HEK293T (cell line): ENCODE results near the gene NFATC1.

ENCODE experiments used
- ARNT ChIP-seq: fragments of 450-650 bp; IDR thresholded peaks from 2 replicates; pipeline ENCODE4 v1.6.1; 2017; ENCODE audit warnings: mild to moderate bottlenecking
- CTBP1 ChIP-seq: fragments of 450-650 bp; IDR thresholded peaks from 2 replicates; pipeline ENCODE4 v1.6.1; 2016; ENCODE audit warnings: borderline replicate concordance
- FOXA1 ChIP-seq: fragments of 450-650 bp; IDR thresholded peaks from 2 replicates; pipeline ENCODE4 v1.6.1; 2016; ENCODE audit warnings: mild to moderate bottlenecking
- FOXK2 ChIP-seq: fragments of 450-650 bp; IDR thresholded peaks from 2 replicates; pipeline ENCODE4 v1.6.1; 2016; ENCODE audit warnings: mild to moderate bottlenecking
- FOXM1 ChIP-seq: fragments of 450-650 bp; IDR thresholded peaks from 2 replicates; pipeline ENCODE4 v1.6.1; 2017; ENCODE audit warnings: mild to moderate bottlenecking, borderline replicate concordance
- HDGF ChIP-seq: fragments of 450-650 bp; IDR thresholded peaks from 2 replicates; pipeline ENCODE4 v1.6.1; 2017; ENCODE audit warnings: antibody characterized with exemption, borderline replicate concordance
- L3MBTL2 ChIP-seq: fragments of 450-650 bp; conservative IDR thresholded peaks from 2 replicates; pipeline ENCODE4 v1.6.1; 2016; ENCODE audit warnings: mild to moderate bottlenecking
- LEF1 ChIP-seq: fragments of 450-650 bp; IDR thresholded peaks from 2 replicates; pipeline ENCODE4 v1.6.1; 2017; ENCODE audit warnings: mild to moderate bottlenecking, borderline replicate concordance
- NFRKB ChIP-seq: fragments of 450-650 bp; IDR thresholded peaks from 2 replicates; pipeline ENCODE4 v1.6.1; 2016; ENCODE audit warnings: mild to moderate bottlenecking, moderate library complexity
- SP1 ChIP-seq: fragments of 450-650 bp; IDR thresholded peaks from 2 replicates; pipeline ENCODE4 v1.6.1; 2017
- SUZ12 ChIP-seq: fragments of 450-650 bp; IDR thresholded peaks from 2 replicates; pipeline ENCODE4 v1.6.1; 2016; ENCODE audit warnings: mild to moderate bottlenecking
- TARDBP ChIP-seq: fragments of 450-650 bp; IDR thresholded peaks from 2 replicates; pipeline ENCODE4 v1.6.1; 2016
- ZNF384 ChIP-seq: fragments of 450-650 bp; IDR thresholded peaks from 2 replicates; pipeline ENCODE4 v1.6.1; 2016
- TF ChIP-seq, protein P1 (sequence below): fragments of 450-650 bp; IDR thresholded peaks from 2 replicates; pipeline ENCODE4 v1.6.1; 2016

DNA sequence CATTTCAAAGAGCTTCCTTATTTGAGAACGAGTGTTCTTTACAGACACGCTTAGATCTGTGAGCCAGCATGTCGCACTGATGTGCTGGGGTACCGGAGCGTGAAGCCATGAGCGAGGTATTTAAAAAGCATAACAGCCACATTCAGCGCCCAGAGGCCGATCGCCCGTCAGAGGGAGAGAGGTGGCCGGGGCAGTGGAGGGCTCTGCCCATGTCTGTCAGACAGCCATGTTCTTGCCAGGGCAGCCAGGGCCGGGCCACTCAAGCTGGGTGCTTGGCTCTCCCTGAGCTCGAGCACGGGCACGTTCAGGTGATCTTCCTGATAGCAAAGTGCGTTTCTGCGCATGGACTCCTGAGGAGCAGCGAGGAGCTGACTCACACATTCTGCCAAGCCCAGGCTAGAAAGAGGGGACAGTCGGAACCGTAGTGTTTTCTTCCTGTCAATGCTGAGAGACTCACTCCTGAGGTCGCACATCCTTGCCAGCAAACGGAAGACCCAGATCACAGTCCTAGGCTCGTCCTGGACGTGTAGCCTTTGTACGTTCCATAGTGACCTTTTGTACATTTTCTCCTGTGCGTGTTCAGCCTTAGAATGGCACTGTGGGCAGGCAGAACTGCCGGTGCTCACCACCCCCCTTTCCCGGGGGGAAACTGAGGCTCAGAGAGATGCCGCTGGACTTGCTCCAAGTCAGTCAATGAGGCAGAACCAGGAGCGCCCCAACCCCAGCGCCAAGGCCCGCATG lies 100.7 kb downstream of the NFATC1 start:
- TF ChIP-seq SUZ12 (no peak), TARDBP (no peak), FOXK2 (no peak), NFRKB (no peak), HDGF (no peak), FOXA1 (no peak), LEF1 (no peak), FOXM1 (no peak), SP1 (no peak), L3MBTL2 (no peak), ARNT (no peak), CTBP1 (no peak), ZNF384 (no peak)
- TF ChIP-seq, protein P1, sequence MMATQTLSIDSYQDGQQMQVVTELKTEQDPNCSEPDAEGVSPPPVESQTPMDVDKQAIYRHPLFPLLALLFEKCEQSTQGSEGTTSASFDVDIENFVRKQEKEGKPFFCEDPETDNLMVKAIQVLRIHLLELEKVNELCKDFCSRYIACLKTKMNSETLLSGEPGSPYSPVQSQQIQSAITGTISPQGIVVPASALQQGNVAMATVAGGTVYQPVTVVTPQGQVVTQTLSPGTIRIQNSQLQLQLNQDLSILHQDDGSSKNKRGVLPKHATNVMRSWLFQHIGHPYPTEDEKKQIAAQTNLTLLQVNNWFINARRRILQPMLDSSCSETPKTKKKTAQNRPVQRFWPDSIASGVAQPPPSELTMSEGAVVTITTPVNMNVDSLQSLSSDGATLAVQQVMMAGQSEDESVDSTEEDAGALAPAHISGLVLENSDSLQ = no peak
